Epithelial cell of proximal tubule (primary cell): ENCODE results near the gene BASP1. TPM values are rescaled to one million over a fixed set of nuclear protein-coding genes. Genes with fewer than 3 reads are reported as not detected.
"Not testable (repeated sequence)": the region's sequence is repeated elsewhere in the genome, so short reads cannot be mapped to it uniquely, and the experiment has no call there.

Source experiments
- DNase-seq: peaks from one replicate; pipeline ENCODE4 v3.0.0-alpha.2; 2011; ENCODE audit warnings: low read depth
- H3K4me3 ChIP-seq: 2 replicates; pipeline ENCODE4 v1.5.1; 2011; ENCODE audit warnings: low read depth, mild to moderate bottlenecking, low read length
- CTCF ChIP-seq: conservative IDR thresholded peaks from 2 replicates; pipeline ENCODE4 v1.5.1; 2012; ENCODE audit warnings: low read depth, mild to moderate bottlenecking, low read length
- total RNA-seq: library from RNA; depleted of rRNA; stranded (reverse); fragments of >200 nt; gene quantifications from 2 replicates; pipeline ENCODE4 v1.2.3, GENCODE V29; 2015

Gene BASP1
- total RNA-seq, 1 donor from 2014 or later: 135 TPM

GRCh38 chr5:17252543-17252942 is 35.1 kb downstream of the BASP1 start:
- no peak for DNase-seq
- no peak overlapping the region for H3K4me3 ChIP-seq
- TF ChIP-seq CTCF: no peak

- no peak for DNase-seq
- H3K4me3 ChIP-seq: no peak overlapping the region
- no peak for TF ChIP-seq CTCF
Measured at GRCh38 chr5:17255471-17256021, 38.1 kb downstream of the BASP1 start.

DNA sequence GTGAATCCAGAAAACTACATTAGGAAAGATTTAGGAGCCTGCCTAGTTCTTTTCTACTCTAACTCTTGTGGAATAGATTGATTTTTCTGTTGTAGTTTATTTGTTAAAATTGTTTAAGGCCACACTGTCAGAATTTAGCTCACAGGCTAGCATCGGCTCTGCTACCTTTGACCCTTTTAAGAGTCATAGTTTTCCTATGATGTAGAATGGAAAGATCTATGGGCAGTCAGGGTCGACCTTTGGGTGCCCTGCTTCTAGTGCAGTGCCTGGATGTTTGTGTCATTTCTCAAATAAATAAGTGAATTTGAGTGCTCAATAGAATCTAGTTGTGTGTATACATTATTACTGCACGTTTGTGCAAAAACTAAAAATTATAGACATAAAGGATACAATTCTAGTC is 38.7 kb downstream of the BASP1 start:
- no peak overlapping the region for H3K4me3 ChIP-seq
- no peak for DNase-seq
- no peak for TF ChIP-seq CTCF

DNA sequence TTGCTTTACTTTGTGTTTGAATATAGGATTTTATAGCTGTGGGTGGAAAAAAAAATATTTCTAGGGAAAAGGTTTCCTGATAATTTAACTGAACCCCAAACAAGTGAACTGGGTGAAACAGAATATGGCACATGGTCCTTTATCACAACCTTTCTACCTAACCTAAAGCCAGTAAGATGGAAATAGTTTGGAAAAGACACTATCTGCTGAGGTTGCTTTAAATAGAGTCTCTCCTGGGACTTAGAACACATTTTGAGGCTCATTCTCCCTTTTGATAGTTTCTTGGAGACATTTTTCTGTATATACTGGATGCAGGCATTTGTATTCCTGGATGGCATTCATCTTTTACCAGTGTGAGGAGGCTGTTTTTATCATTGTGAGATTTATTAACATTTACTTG is 39.4 kb downstream of the BASP1 start:
- DNase-seq: no peak
- H3K4me3 ChIP-seq: no peak overlapping the region
- no peak for TF ChIP-seq CTCF

DNA sequence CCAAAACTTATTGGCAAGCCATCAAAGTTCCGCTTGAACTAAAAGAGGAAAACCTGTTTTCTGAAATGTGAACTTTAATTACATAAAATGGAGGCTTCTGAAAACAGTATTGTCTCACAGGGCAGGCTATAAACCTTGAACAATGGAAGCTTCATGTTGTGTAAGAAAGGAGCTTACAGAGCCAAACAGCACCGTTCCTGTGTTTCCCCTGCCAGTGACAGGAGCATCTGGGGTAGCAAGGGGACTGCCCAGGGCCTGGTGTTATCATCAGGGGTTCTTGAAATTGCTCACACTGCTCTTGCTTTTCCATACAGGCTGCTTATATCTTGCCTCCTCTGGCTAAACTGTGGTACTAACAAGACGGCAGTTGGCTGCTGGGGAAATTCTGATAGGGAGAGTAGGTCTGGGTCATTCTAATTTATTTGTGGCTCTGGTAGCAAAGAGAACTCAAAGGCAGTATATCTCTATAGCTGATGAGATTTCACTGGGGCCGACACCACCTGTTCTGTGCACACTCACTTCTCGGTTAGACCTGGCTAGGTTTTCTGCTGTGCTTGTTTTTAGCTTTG is 40.4 kb downstream of the BASP1 start:
- no peak overlapping the region for H3K4me3 ChIP-seq
- no peak for DNase-seq
- no peak for TF ChIP-seq CTCF

DNA sequence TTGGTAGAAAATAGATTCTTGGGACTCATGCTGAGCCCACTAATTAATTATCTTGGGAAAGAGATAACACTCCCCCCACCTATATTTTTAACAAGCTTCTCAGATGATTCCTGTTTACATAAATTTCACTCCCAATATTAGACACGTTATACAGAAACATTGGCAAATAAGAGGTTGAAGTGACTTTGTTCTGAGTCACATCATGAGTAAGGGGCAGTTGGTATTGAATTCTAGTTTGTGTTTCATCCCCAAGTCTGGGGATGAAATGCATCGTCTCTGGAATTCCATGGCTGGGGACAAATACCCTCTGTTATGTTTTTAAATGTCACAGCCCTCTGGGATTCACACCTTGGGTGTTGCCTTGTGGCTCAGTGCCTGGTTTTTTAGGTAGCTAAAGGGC is 41.0 kb downstream of the BASP1 start:
- no peak for DNase-seq
- no peak overlapping the region for H3K4me3 ChIP-seq
- TF ChIP-seq CTCF: no peak

GRCh38 chr5:17259012-17259411 is 41.6 kb downstream of the BASP1 start:
- H3K4me3 ChIP-seq, DNase-seq: not testable (repeated sequence)
